K562 (cell line): ENCODE measurements around the gene SH3BP2. TPM values are rescaled to one million over a fixed set of nuclear protein-coding genes. Genes with fewer than 3 reads are reported as not detected.

ENCODE experiments used
- ASH1L ChIP-seq: fragments of 450-650 bp; IDR thresholded peaks from 2 replicates; pipeline ENCODE4 v1.6.1; 2018; ENCODE audit warnings: borderline replicate concordance, mild to moderate bottlenecking, low read depth; ENCODE audit not compliant: partially characterized antibody
- ATF7 ChIP-seq: fragments of 450-650 bp; IDR thresholded peaks from 2 replicates; pipeline ENCODE4 v1.7.1; 2014; ENCODE audit warnings: mild to moderate bottlenecking, moderate library complexity
- BCLAF1 ChIP-seq, 2 experiments: fragments of 450-650 bp in 1 of 2; IDR thresholded peaks; 2 replicates each; pipeline ENCODE4 v1.6.1; 2011 to 2017; ENCODE audit warnings: low read depth in 2 of 2, antibody characterized with exemption in 1 of 2, borderline replicate concordance in 1 of 2, low read length in 1 of 2, mild to moderate bottlenecking in 1 of 2, mixed read lengths in 1 of 2; ENCODE audit not compliant: control insufficient read depth in 1 of 2
- PCBP1 ChIP-seq: fragments of 200-400 bp; formaldehyde crosslinking; IDR thresholded peaks from 2 replicates; pipeline ENCODE4 v1.6.1; 2018; ENCODE audit warnings: mild to moderate bottlenecking, low read depth, low read length; ENCODE audit not compliant: poor library complexity, severe bottlenecking
- TGIF2 ChIP-seq: sonication (generic); formaldehyde crosslinking; IDR thresholded peaks from 2 replicates; pipeline ENCODE4 v1.8.1; 2022; ENCODE audit warnings: mild to moderate bottlenecking, missing genetic modification reagents, moderate library complexity
- TRIM28 ChIP-seq: fragments of 450-650 bp; IDR thresholded peaks from 2 replicates; pipeline ENCODE4 v1.6.1; 2017
- TSHZ1 ChIP-seq: fragments of 250-450 bp; sonication (Bioruptor Pico); IDR thresholded peaks from 2 replicates; pipeline ENCODE4 v1.4.0; 2020; ENCODE audit warnings: mild to moderate bottlenecking, moderate library complexity
- ZBTB40 ChIP-seq, 2 experiments: fragments of 450-650 bp in 1 of 2; sonication (generic) in 1 of 2; formaldehyde crosslinking in 1 of 2; IDR thresholded peaks; 2 replicates each; pipeline versions ENCODE4 v1.7.1 to v1.9.0; 2016 to 2022; ENCODE audit warnings: inconsistent platforms in 1 of 2, mild to moderate bottlenecking in 1 of 2, missing genetic modification reagents in 1 of 2
- ZKSCAN8 ChIP-seq: fragments of 200-800 bp; sonication (Bioruptor generic); IDR thresholded peaks from 2 replicates; pipeline ENCODE4 v1.6.1; 2016; ENCODE audit warnings: missing genetic modification characterization, missing compliant biosample characterization
- ZNF77 ChIP-seq: fragments of 250-450 bp; sonication (Bioruptor Pico); IDR thresholded peaks from 2 replicates; pipeline ENCODE4 v1.5.0; 2020
- polyA plus RNA-seq, 8 experiments: library from polyadenylated mRNA; depleted of rRNA in 4 of 8; stranded (reverse) in 5 of 8; unstranded in 3 of 8; fragments of >200 nt; fragmentation: Nextera tagmentation in 2 of 8; fragmentation: Illumina TruSeq in 1 of 8; extraction: Ambion mirVana in 2 of 8; extraction: Trizol in 1 of 8; gene quantifications; 2 replicates each; pipeline versions ENCODE4 v1.2.1 to v1.2.3, GENCODE V29; 2011 to 2014; ENCODE audit warnings: inconsistent platforms in 1 of 8, missing spikeins in 1 of 8
- total RNA-seq, 7 experiments: library from RNA; depleted of rRNA in 6 of 7; stranded (reverse); fragments of >200 nt in 6 of 7; fragmentation: Illumina TruSeq in 2 of 7; extraction: Trizol in 2 of 7; gene quantifications; 2 replicates each; pipeline versions ENCODE4 v1.2.1 to v1.2.3, GENCODE V29; 2011 to 2021; ENCODE audit warnings: low replicate concordance in 1 of 7

SH3BP2 gene
- total and polyA plus RNA-seq, 9 of the 15 experiments (the other 6 are each of a cell fraction or from before 2014, with no cell fraction given): 0.34 to 16.0 (median 5.1) TPM

GRCh38 chr4:2867758-2868491 lies 75.0 kb downstream of the SH3BP2 start (continued):
- no peak for TF ChIP-seq TSHZ1 (CRISPR knock-in tag)
- TF ChIP-seq ZNF77: no peak
- TF ChIP-seq ZKSCAN8 (CRISPR knock-in tag): peak; percentile 83
- TF ChIP-seq ZBTB40 (IDR thresholded peaks at IDR 0.05): no peak
- no peak for TF ChIP-seq ZBTB40 (CRISPR knock-in tag; IDR thresholded peaks at IDR 0.05)
- no peak for TF ChIP-seq TGIF2 (CRISPR knock-in tag)
- TF ChIP-seq TRIM28: no peak
- no peak; the same call in 1 of the 2 replicates for TF ChIP-seq ATF7
- TF ChIP-seq ASH1L: no peak
- TF ChIP-seq PCBP1: no peak
- TF ChIP-seq BCLAF1 (IDR thresholded peaks at IDR 0.05; ENCODE audit: borderline replicate concordance in 1 of 2, control insufficient read depth in 1 of 2, low read depth in 2 of 2, low read length in 1 of 2): 0 out of 4 replicates have a peak, but pooled peaks of 1 of the 2 experiments have one; percentile 34
